ENCODE data around the gene MORN3.

DNA sequence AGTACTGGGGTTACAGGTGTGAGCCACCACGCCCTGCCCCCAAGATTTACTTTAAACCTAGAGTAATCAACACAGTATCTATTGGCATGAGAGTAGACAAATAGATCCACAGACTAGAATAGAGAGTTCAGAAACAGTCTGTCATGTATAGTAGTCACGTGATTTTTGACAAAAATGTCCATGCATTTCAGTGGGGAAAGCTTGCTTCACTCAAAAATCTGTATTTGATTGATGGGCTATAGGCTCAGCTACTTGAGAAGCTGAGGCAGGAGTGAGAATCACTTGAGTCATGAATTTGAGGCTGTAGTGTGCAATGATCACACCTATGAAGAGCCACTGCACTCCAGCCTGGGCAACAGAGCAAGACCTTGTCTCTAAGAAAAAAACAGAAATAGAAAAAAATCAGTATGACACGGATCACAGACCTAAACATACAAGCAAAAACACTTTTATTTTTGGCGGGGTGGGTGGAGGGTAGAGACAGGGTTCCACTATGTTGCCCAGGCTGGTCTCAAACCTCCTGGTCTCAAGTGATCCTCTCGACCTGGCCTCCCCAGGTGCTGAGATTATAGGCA lies 50.7 kb downstream of the MORN3 start:
- TF ChIP-seq, protein P1, sequence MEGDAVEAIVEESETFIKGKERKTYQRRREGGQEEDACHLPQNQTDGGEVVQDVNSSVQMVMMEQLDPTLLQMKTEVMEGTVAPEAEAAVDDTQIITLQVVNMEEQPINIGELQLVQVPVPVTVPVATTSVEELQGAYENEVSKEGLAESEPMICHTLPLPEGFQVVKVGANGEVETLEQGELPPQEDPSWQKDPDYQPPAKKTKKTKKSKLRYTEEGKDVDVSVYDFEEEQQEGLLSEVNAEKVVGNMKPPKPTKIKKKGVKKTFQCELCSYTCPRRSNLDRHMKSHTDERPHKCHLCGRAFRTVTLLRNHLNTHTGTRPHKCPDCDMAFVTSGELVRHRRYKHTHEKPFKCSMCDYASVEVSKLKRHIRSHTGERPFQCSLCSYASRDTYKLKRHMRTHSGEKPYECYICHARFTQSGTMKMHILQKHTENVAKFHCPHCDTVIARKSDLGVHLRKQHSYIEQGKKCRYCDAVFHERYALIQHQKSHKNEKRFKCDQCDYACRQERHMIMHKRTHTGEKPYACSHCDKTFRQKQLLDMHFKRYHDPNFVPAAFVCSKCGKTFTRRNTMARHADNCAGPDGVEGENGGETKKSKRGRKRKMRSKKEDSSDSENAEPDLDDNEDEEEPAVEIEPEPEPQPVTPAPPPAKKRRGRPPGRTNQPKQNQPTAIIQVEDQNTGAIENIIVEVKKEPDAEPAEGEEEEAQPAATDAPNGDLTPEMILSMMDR (IDR thresholded peaks at IDR 0.05), result no peak
- TF ChIP-seq POLR2A (IDR thresholded peaks at IDR 0.05), result no peak
